ENCODE results near the gene TCF7.

Gene TCF7

DNA sequence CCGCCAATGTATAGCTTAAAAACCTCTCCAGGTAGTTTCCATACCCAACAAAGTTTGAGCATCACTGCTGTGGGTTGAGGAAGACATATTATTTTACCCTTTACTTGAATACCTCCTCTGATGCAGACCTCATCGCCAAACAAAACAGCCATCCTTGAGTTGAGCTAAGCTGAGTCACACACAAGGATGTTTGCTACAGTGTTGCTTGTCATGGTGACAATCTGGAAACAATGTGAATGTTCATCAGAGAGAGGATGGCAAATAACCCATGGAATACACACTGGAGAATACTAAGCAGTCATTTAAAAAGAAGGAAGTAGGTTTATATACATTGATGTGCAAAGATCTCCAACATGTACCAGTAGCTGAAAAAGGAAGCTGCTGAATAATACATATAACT is 41.1 kb upstream of the TCF7 start:
- TF ChIP-seq, protein P1, sequence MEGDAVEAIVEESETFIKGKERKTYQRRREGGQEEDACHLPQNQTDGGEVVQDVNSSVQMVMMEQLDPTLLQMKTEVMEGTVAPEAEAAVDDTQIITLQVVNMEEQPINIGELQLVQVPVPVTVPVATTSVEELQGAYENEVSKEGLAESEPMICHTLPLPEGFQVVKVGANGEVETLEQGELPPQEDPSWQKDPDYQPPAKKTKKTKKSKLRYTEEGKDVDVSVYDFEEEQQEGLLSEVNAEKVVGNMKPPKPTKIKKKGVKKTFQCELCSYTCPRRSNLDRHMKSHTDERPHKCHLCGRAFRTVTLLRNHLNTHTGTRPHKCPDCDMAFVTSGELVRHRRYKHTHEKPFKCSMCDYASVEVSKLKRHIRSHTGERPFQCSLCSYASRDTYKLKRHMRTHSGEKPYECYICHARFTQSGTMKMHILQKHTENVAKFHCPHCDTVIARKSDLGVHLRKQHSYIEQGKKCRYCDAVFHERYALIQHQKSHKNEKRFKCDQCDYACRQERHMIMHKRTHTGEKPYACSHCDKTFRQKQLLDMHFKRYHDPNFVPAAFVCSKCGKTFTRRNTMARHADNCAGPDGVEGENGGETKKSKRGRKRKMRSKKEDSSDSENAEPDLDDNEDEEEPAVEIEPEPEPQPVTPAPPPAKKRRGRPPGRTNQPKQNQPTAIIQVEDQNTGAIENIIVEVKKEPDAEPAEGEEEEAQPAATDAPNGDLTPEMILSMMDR (conservative IDR thresholded peaks at IDR 0.05), result no peak
- no peak for TF ChIP-seq ZFX (IDR thresholded peaks at IDR 0.05)
- no peak overlapping the region for H3K27ac ChIP-seq

DNA sequence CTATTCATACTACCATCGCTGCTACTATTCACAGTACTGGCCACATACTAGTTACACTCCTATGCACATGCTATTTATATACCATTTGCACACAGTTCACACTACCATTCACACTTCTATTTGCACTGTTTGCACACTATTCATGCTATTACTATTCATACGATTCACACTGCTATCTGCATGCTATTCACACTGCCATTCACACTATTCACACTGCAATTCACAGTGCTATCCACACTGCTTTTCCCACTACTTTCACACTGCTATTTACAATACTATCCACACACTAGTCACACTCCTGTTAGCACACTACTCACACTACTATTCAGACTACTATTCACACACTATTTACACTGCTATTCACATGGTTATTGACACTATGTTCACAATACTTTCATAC is 39.4 kb upstream of the TCF7 start:
- H3K27ac ChIP-seq, result no peak overlapping the region
- TF ChIP-seq ZFX (IDR thresholded peaks at IDR 0.05), result no peak
- TF ChIP-seq, protein P1 (conservative IDR thresholded peaks at IDR 0.05), result no peak

DNA sequence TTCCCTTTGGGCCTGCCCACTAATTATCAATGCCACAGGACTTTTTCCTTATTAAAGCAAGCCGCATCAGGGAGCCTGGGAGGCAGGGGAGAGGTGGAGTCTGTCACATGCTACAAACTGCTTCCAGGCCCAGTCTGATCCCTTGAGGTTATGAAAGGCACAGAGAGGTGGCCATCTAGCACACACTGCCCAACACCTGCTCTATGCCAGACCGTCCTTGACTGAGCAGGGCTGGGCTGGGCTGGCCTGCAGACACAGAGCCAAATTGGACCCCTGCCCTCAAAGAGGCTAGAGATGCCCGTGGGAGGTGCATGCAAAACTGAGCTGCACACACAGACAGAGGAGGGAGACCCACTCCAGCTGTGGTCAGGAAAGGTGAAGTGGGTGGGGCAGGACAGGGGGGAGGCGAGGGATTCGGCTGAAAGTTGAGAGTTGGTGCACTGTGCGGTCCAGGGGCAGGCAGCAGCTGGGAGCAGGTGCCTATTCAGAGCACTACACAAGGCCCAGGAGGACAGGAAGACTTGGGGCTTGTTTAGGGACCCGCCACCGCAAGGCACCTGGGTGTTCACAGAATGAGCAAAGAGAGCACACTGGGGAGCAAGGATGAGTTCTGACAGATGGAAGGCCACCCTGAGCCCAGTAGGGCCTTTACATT is 36.4 kb upstream of the TCF7 start:
- TF ChIP-seq, protein P1 (conservative IDR thresholded peaks at IDR 0.05), result no peak
- TF ChIP-seq ZFX (IDR thresholded peaks at IDR 0.05), result no peak
- H3K27ac ChIP-seq, result no peak overlapping the region

DNA sequence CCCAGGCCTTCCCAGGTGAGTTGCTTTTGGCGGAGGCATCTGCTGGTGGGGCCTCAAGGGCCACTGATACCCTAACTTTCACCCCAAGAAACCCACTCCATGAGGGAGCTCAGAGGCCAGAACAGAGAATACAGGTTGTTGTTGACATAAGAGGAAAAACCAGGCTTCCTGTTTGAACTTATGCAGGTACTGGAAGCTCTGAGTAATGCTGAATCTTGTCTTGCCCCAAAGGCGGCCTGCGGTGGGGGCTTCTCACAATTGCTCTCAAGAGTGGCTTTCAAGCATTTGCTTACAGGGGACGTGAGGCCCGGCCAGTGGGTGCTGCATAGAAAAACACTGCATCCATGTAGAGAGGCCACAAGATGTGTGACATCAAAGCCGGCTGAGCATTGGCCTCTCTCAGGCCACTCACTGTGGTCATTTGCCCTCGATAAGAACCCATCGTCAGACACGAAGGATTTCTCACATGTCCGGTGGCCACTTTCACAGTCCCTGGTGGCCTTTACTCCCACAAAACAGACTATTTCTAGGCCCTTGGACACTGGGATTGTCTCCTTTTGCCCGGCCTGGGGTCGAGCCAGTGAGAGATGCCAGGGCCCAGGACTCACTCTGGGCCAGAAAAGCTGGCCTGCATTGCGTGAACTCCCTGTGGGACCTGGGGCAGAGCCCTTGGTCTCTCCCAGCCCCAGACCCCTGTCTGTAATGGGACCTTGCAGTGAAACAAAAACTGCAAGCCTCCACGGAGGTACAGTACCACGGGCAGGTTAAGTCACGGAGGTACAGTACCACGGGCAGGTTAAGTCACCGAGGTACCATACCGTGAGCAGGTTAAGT is 34.5 kb upstream of the TCF7 start:
- no peak overlapping the region for H3K27ac ChIP-seq
- TF ChIP-seq, protein P1 (conservative IDR thresholded peaks at IDR 0.05), result no peak
- TF ChIP-seq ZFX (IDR thresholded peaks at IDR 0.05), result no peak

DNA sequence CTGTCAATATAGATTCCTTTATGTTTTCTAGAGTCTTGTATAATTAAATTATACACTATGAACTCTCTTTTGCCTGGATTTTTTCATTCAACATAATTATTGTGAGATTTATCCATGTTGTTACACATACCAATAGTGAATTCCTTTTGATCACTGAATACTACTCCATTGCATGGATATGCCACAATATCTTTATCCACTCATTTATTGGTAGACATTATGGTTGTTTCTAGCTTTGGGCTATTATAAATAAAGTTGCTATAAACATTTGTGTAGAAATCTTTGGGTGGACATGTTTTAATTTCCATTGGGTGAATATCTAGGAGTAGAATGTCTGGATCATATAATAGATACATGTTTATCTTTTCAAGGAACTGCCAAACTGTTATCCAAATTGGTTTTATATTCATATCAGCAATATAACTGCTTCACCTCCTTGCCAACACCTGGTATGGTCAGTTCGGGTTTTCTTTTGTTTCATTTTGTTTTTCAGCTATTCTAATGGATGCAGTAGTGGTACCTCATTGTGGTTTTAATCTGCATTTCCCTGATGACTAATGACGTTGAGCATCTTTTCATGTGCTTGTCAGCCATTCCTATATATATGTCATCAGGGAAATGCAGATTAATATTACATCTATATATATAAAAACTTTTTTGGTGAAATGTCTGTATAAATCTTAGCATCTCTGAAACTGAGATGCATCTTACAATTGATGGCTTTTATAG is 32.1 kb upstream of the TCF7 start:
- H3K27ac ChIP-seq, result no peak overlapping the region
- no peak for TF ChIP-seq ZFX (IDR thresholded peaks at IDR 0.05)
- TF ChIP-seq, protein P1 (conservative IDR thresholded peaks at IDR 0.05), result no peak

DNA sequence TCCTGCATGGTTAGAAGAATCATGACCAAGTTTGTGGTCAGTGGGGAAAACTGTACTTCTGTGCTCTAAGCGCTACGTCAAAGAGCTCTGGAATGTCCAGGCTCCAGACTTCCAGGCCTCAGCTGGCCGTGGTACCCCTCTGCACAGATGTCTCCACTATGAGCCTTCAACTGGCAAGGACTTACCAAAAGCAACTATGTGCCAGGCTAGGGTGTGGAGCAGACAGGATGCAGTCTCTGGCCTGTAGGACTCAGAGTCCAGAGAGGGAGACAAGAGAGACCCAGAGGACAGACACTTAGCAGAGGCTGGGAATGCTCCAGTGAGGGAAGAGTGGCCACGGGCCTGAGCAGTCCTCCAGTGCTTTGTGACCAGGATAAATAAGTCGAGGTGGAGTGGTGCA is 31.0 kb upstream of the TCF7 start:
- TF ChIP-seq, protein P1 (conservative IDR thresholded peaks at IDR 0.05), result no peak
- TF ChIP-seq ZFX (IDR thresholded peaks at IDR 0.05), result no peak
- no peak overlapping the region for H3K27ac ChIP-seq

Data from C4-2B (cell line).